Activated CD8-positive, alpha-beta T cell treated with anti-CD3 and anti-CD28 coated beads for 36 hours (primary cell): Measurements from ENCODE around the gene BABAM1. TPM values are rescaled to one million over a fixed set of nuclear protein-coding genes. Genes with fewer than 3 reads are reported as not detected.

Experiments used
- ATAC-seq: fragments of 200-7000 bp; cut with Tn5 transposase; one replicate; pipeline ENCODE4 v1.10.0; 2021; ENCODE audit warnings: mild to moderate bottlenecking, moderate library complexity
- CTCF ChIA-PET: fragments of 350-600 bp; sonication (Branson Sonifier 250); formaldehyde crosslinking; loops from one replicate; lab custom pipeline; 2021; ENCODE audit warnings: antibody characterized with exemption; lab: Charles Lee
- POLR2A ChIA-PET: fragments of 350-600 bp; sonication (Branson Sonifier 250); formaldehyde crosslinking; loops from one replicate; lab custom pipeline; 2021; ENCODE audit warnings: antibody characterized with exemption; lab: Charles Lee
- DNase-seq: peaks from one replicate; pipeline ENCODE4 v3.0.0-alpha.2; 2020
- H3K27ac Mint-ChIP-seq: one replicate; pipeline ENCODE4 v1.8.0; 2021; ENCODE audit warnings: mild to moderate bottlenecking, mixed read lengths
- H3K27me3 Mint-ChIP-seq: one replicate; pipeline ENCODE4 v1.8.0; 2021; ENCODE audit warnings: mixed read lengths
- H3K36me3 Mint-ChIP-seq: one replicate; pipeline ENCODE4 v1.8.0; 2021; ENCODE audit warnings: low read depth, mixed read lengths
- H3K4me1 Mint-ChIP-seq: one replicate; pipeline ENCODE4 v1.8.0; 2021; ENCODE audit warnings: low read depth, mixed read lengths
- H3K4me3 Mint-ChIP-seq: one replicate; pipeline ENCODE4 v1.8.0; 2021; ENCODE audit warnings: mild to moderate bottlenecking, moderate library complexity, mixed read lengths
- H3K9me3 Mint-ChIP-seq: one replicate; pipeline ENCODE4 v1.8.0; 2021; ENCODE audit warnings: mixed read lengths
- intact Hi-C: fragments of 100-400 bp; cut with micrococcal nuclease; formaldehyde crosslinking; loops from one replicate; pipeline ENCODE4 v1.10.0; 2022
- total RNA-seq, 2 experiments: library from RNA; stranded (reverse); gene quantifications; one replicate each; pipeline ENCODE4 v1.2.3, GENCODE V29; 2021
- TF ChIP-seq, protein P1 (sequence below): fragments of 200-600 bp; IDR thresholded peaks from one replicate; pipeline ENCODE4 v1.8.0; 2022; ENCODE audit warnings: antibody characterized with exemption, mild to moderate bottlenecking

The BABAM1 gene
- total RNA-seq, 2 experiments from 2014 or later = 105 to 106 TPM

- ChIA-PET CTCF (interaction anchor here (0.9 to 2.5 kb wide), 4 partner anchors 8 to 143 kb away, joined by 3 to 11 read pairs (median 6); no protein-coding TSS in a partner anchor), POLR2A (interaction anchor here (1.1 to 1.4 kb wide), 3 partner anchors 15 to 63 kb away, joined by 3 to 5 read pairs (median 4); no protein-coding TSS in a partner anchor)
- H3K27me3 Mint-ChIP-seq = peaks cover 7% of the 10 kb centered on the region
- ATAC-seq (no peak), DNase-seq (no peak)
- intact Hi-C loops = no loop called here
- H3K4me3 Mint-ChIP-seq = no peak overlapping the region
- TF ChIP-seq, protein P1, sequence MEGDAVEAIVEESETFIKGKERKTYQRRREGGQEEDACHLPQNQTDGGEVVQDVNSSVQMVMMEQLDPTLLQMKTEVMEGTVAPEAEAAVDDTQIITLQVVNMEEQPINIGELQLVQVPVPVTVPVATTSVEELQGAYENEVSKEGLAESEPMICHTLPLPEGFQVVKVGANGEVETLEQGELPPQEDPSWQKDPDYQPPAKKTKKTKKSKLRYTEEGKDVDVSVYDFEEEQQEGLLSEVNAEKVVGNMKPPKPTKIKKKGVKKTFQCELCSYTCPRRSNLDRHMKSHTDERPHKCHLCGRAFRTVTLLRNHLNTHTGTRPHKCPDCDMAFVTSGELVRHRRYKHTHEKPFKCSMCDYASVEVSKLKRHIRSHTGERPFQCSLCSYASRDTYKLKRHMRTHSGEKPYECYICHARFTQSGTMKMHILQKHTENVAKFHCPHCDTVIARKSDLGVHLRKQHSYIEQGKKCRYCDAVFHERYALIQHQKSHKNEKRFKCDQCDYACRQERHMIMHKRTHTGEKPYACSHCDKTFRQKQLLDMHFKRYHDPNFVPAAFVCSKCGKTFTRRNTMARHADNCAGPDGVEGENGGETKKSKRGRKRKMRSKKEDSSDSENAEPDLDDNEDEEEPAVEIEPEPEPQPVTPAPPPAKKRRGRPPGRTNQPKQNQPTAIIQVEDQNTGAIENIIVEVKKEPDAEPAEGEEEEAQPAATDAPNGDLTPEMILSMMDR = no peak
- no peak overlapping the region for H3K27ac Mint-ChIP-seq
- no peaks in the 10 kb centered on the region for H3K36me3 Mint-ChIP-seq
- peaks cover 9% of the 10 kb centered on the region for H3K4me1 Mint-ChIP-seq
- no peaks in the 10 kb centered on the region for H3K9me3 Mint-ChIP-seq
These were observed 23.9 kb upstream of the BABAM1 start for GRCh38 chr19:17243211-17243829.

DNA sequence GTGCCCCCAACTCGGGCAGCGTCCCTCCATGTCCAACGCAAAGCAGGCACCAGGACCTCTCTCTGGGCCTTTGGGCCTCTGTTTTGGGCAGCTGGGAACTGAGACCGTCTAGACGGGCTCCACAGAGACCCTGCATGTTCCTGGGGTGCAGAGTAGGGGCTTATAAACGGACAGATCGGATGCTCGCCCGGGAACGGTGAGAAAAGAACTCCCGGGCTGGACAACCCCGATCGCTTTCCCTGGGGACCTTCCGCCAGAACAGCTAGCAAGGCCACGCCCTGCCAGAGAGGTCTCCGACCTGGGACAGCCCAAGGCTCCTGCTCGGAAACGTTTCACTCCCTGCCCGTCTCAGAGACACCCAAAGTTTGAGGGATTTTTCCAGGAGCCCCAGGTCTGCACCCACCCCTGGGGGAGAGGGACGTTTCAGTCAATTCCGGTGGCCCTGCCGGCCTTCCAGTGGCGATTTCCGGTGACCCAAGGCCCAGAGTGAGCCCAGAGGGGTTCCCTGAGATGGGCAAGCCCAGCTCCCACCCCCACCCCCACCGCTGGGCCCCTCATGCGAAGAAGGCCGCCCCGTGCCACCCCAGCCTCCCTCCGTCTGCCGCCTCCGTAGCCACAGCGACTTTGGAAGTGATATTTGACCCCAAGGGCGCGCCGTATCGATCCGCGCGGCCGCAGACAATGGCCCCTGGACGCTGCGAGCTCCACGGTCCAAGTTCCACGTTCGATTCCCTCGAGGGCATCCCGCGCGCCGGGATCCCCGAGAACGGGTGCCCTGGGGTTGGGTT lies 23.2 kb upstream of the BABAM1 start:
- no peak for DNase-seq
- ChIA-PET CTCF (interaction anchor here (2.0 to 2.5 kb wide), 2 partner anchors 8 to 16 kb away, joined by 9 to 11 read pairs; no protein-coding TSS in a partner anchor), POLR2A (interaction anchor here (1.1 to 1.6 kb wide), 4 partner anchors 8 to 62 kb away, joined by 3 to 5 read pairs (median 4); no protein-coding TSS in a partner anchor)
- peaks cover 9% of the 10 kb centered on the region for H3K4me1 Mint-ChIP-seq
- H3K9me3 Mint-ChIP-seq = no peaks in the 10 kb centered on the region
- intact Hi-C loops = no loop called here
- H3K36me3 Mint-ChIP-seq = no peaks in the 10 kb centered on the region
- H3K4me3 Mint-ChIP-seq = peak overlapping the region; percentile 52
- TF ChIP-seq, protein P1 = no peak
- no peak for ATAC-seq
- H3K27ac Mint-ChIP-seq = no peak overlapping the region
- H3K27me3 Mint-ChIP-seq = peaks cover 7% of the 10 kb centered on the region

DNA sequence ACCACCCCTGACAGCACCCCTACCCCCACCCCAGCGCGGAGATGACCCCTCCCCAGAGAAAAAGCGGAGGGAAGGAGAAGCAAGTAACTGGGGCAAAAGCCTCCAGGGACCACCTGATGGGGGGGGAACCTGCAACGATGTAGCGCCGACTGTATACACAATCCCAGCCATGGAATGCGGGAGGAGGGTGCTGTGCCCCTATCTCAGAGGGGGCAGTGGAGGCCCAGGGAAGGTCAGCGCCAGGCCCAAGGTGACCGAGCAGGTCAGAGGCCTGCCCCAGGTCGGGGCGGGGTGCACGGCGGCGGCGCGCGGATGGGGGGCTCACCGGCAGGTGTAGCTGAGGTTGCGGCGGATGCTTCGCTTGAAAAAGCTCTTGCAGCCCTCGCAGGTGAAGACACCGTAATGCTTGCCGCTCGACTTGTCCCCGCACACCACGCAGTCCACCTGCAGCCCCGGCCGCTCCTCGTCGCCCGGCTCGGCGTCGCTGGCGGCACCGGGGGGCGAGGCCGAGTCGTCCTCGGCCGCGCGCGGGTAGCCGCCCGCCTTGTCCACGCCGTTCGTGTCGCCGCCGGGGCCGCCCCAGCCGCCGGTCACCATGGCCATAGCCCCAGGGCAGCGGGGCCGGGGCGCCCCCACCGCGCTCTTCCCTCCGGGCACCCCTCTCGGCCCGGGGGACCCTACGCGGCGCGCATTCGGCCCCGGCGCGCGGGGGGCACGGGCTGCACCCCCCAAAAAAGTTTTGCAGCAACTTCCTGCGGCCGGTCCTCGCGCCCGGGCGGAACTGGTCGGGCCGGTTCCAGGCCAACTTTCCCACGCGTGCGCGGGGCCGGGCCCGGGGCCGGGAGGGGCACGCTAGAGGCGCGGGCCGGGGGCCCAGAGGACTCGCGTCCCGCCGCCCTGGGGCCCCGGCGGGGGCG lies 22.4 kb upstream of the BABAM1 start:
- H3K27me3 Mint-ChIP-seq = peaks cover 7% of the 10 kb centered on the region
- no peak overlapping the region for H3K27ac Mint-ChIP-seq
- ChIA-PET CTCF (interaction anchor here (2.0 kb wide), 1 partner anchor 9 kb away, joined by 9 read pairs; no protein-coding TSS in a partner anchor), POLR2A (interaction anchor here (1.6 kb wide), 1 partner anchor 9 kb away, joined by 5 read pairs; no protein-coding TSS in a partner anchor)
- no peaks in the 10 kb centered on the region for H3K36me3 Mint-ChIP-seq
- ATAC-seq = no peak
- TF ChIP-seq, protein P1 = no peak
- peak overlapping the region; percentile 52 for H3K4me3 Mint-ChIP-seq
- H3K9me3 Mint-ChIP-seq = no peaks in the 10 kb centered on the region
- DNase-seq = no peak
- H3K4me1 Mint-ChIP-seq = peaks cover 9% of the 10 kb centered on the region
- intact Hi-C loops = no loop called here

DNA sequence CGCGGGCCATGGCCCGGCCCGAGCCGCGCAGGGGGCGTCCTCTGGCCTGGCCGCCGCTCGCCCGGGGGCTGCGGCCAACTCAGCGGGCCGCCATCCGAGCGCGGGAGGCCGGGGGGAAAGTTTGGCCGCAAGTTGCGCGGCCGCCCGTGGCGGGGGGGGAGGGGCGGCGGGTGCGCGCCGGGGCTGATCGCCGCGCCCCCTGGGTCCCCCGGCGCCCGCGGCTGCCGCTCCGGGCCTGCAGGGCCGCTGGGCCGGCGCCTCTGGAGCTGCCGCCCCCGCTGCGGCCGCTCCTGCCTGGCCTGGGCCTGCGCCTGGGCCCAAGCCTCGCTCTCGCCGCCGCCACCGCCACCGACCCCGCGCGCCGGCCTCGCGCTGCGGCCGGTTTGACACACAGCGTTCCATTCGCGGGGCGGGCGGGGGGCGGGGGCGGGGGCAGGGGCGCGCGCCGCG lies 21.7 kb upstream of the BABAM1 start, which contains the start of gene NR2F6:
Gene NR2F6, minus strand, starts transcription at position 385 of the 450 bp plus-strand sequence. CDS start 699 bp downstream, outside the sequence.
- H3K4me3 Mint-ChIP-seq = peak within 1 kb of the TSS; percentile 79
- intact Hi-C loops = no loop called here
- H3K4me1 Mint-ChIP-seq = peaks cover 9% of the 10 kb centered on the region
- CTCF ChIA-PET = no interaction called here
- DNase-seq = no peak
- peak; percentile 35 for ATAC-seq
- no peaks in the 10 kb centered on the region for H3K9me3 Mint-ChIP-seq
- peak within 1 kb of the TSS; percentile 64 for H3K27ac Mint-ChIP-seq
- peaks cover 7% of the 10 kb centered on the region for H3K27me3 Mint-ChIP-seq
- no peaks in the 10 kb centered on the region for H3K36me3 Mint-ChIP-seq
- TF ChIP-seq, protein P1 = no peak
- POLR2A ChIA-PET = no interaction called here
